HS-27A (cell line): ENCODE data around the gene PLA2G4D.

ENCODE experiments used
- DNase-seq: peaks from one replicate; pipeline ENCODE4 v3.0.0-alpha.2; 2012; ENCODE audit warnings: low read depth, missing footprints

Gene PLA2G4D

GRCh38 chr15:42021593-42021992, 72.8 kb downstream of the PLA2G4D start:
- no peak for DNase-seq

GRCh38 chr15:42020713-42021273, 73.6 kb downstream of the PLA2G4D start, which contains the start of gene PLA2G4E:
PLA2G4E (minus strand) TSS chr15:42021042; CDS start chr15:42021030, 12 bp downstream.
- DNase-seq = no peak

GRCh38 chr15:42018306-42019224, 75.8 kb downstream of the PLA2G4D start:
- no peak for DNase-seq
